CD1c-positive myeloid dendritic cell (primary cell): ENCODE data around the gene SCFD2.
"Not testable (repeated sequence)": the region's sequence is repeated elsewhere in the genome, so short reads cannot be mapped to it uniquely, and the experiment has no call there.

Experiments
- DNase-seq: peaks from one replicate; pipeline ENCODE4 v3.0.0-alpha.2; 2016; ENCODE audit errors: extremely low spot score

SCFD2 gene

DNA sequence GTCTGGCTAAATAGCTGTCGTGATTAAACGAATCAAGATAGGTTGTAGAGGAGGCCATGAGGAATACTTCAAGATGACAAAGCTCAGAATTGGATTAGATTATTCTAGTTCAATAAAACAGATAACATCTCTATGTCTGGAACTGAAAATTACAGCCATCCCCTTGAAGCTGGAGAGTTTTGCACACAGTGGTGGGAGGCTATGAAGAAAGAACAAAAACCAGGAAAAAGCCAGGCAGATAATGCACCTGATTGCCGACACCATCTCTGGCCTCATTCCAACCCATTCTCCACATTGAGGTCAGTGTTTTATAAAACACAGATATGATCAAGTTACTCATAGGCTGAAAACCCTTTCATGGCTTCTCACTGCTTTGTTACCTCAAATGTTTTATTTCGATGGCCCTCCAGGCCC lies 315.5 kb downstream of the SCFD2 start:
- DNase-seq = no peak

DNA sequence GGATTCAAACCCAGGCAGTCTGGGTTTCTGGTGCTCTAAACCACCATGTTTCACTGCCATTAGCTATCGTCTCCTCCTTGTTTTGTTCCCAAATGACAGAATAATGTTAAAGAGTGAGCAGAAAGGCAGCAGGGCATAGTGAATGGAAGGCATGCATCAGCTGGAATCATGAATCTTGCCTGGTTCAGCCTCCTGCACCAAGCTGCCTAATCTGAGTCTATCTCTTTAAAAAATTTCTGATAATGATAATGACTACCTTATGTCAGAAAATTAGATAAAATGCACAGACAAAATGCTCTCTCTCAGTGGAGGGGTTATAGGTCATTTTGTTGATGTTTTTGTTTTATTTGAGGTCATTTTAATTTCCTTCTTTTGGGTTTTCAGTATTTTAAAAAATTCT lies 316.3 kb downstream of the SCFD2 start:
- DNase-seq = no peak

DNA sequence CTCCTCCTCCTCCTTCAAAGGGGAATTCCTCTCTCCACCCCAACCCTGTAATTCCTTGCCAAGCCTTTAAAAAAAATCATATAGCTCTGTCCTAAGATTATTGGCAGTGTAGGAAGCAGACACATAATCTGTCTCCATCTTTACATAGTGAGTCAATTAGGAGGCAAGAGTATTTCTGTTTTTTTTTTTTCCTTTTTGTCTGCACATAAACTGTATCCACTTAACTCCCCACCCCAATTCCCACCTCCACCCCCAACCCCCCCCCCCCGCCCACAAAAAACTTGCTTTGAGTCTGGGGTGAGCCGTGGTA lies 321.3 kb downstream of the SCFD2 start:
- no peak for DNase-seq

DNA sequence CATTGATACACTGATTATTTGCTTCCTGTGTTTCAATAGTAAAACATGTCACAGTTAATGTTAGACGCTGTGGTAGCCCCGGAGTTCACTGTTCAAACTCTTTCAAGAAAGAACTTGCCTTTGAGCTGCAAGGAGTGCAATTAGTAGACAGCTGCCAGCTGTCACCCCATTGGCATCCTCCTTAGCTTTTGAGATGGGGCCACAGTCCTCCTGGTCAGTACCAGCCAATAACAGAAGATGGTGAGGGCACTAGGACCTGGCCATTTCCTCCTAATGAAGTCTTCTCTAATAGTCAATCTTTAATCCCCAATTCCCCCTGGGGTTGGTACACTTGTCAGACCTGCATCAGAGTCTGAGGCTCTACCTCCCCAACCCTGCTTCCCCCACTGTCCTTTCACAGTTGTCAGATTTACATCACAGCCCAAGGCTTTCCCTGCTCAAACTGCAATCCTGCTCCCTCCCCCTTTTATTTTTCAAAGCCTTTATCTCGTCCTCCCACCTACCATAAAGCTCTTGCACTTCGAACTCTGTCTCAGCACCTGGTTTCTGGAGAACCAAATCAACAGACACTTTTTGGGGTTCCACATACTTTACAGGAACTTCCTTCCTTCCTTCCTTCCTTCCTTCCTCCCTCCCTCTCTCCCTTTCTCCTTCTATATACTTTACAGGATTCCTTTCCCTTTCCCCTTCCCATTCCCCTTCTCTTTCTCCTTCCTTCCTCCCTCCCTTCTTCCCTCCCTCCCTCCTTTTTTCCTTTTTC lies 321.8 kb downstream of the SCFD2 start:
- no peak for DNase-seq

DNA sequence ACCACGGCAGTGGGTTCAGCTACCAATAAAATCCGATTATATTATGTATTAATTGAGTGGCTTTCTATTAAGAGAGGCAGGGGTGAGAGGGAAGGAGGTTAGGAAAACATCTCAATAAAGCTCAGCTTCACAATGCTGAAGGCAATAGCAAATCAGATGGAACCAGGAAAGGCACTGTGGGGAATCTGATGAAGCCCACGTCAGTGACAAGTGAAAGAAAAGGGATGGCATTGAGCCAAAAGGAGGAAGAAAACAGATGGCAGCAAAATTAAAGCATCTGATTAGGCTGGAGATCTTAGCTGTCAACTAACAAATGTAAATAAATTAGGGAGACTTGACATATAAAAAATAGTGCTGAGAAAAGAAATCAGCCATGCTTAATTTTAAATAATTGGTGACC lies 322.8 kb downstream of the SCFD2 start:
- no peak for DNase-seq

DNA sequence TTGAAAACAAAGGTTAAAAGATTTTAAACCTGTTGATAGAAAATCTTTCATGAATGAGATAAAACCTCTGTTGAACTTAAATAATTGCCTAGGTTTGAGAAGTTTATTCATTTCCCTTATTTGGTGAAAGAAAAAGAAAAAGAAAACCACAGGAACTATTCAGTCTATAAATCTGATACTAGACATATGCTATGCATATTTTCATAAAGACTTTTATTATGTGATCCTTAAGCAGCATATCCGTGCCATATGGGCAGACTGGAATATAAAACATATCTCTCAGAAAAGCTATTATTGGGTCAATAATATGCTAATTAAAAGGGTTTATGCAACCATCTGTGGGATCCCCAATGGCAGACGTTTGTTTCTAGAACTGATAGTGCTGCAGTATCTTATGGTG lies 325.0 kb downstream of the SCFD2 start:
- no peak for DNase-seq

DNA sequence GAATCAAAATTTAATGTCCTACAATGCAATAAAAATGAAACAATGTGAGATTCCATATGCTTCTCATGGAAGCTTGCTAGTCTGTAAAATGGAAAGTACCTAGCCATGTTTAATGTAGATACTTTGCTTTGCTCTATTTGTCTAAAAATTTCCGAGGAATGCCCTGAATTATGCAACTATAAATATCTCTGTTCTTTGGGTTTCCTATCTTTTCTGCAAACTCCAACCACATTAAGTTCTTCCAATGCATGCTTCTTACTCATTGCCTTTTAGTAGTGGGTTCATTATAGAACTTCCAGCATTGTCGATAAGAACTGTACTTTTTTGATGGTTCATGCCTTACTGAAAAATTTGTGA lies 325.4 kb downstream of the SCFD2 start:
- no peak for DNase-seq

DNA sequence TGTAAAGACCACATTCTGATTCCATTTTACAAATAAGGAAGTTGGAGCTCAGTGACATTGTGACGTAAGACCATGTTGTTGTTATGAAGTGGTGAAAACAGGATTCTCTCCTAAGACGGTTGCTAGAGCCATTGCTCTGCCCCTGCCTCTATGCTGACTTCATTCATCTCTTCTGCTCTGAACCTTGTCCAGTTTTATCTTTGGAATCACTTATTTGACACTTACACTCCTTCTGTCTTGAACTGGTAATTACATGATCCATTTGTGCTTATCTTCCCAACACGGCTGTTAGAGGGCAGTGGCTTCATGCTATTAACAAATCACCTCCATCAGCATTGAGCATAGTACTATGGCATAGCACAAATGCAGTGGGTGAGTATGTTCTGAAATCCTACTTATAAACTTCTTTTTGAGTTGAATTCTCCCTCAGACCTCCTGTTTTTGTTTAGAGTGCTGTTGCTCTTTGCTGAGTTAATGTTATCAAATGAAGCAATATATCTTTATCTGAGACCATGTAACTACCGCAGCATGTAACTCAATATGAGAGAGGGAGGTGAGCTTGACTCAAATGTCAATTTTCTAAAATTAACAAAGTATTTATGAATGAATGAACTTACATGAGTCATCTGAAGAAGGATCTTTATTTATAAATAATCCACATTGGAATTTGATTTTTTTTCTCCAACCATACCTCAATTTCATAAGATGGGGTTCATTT lies 326.0 kb downstream of the SCFD2 start:
- DNase-seq = peak; percentile 11

DNA sequence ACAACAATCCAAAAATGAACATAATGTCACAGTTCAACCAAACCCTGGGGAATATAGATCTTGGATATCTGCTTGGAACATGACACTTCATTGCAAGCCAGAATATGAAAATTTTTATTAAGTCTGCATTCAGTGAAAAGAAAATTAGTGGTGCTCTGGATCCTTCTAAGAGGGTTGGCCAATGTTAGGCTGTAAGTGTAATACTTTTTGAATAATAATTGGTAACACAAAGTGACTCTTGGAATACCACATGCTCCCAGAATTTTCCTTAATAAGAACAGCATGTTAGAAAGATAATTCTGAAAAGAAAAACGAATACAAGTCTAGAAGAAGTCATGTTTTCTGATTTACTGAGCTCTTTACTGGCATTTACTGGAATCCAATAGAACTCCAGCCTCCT lies 328.0 kb downstream of the SCFD2 start:
- DNase-seq = no peak

DNA sequence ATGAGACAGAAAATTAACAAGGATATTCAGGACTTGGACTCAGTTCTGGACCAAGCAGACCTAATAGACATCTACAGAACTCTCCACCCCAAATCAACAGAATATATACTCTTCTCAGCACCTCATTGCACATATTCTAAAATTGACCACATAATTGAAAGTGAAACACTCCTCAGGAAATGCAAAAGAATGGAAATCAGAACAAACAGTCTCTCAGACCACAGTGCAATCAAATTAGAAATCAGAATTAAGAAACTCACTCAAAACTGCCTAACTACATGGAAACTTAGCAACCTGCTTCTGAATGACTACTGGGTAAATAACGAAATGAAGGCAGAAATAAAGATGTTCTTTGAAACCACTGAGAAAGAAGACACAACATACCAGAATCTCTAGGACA lies 333.0 kb downstream of the SCFD2 start:
- not testable (repeated sequence) for DNase-seq

DNA sequence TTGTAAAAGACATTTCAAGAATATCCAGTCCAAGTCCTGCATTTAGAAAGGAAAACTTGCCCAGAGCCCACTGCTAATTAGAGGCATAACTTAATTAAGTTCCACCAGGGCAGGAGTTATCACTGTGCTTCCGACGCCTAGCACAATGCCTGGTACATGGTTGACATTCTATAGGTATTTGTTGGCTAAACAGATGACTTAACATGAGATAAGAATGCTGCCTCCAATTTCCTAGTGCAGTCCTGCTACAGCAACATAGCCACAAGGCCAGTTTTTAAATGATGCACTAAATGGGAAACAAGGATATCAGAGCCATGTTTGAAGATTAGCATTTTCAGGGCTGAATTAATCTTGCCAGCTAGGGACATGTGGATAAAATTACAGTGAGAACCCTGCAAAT lies 339.6 kb downstream of the SCFD2 start:
- DNase-seq = no peak

DNA sequence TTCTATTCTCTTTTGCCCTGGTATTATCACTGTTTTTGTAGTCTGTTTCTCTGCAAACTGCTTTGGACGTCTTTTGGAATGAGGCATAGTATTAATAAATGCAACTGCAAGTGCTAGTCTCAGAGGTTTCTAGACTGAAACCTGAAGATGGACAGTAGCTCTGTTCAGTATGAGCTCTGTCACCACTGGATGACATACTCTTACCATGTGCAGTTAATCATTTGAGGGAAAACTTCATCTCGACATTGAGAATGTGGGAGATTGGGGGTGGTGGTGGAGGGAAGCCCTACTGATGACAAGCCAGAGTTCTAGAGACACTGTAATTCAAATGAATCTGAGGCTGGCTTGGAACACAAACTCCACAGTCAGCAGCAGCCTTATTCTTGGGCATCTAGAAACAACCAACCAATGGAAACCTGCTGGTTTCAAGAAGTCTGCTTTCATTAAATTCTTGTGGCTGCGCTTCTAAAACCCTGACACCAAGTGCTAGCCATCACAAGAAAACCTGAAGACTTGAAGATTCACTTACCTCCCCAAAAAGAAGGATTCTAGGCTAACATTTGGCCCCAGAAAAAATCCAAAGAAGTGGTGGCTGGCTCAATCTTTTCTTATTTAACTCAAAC lies 342.1 kb downstream of the SCFD2 start:
- DNase-seq = no peak

DNA sequence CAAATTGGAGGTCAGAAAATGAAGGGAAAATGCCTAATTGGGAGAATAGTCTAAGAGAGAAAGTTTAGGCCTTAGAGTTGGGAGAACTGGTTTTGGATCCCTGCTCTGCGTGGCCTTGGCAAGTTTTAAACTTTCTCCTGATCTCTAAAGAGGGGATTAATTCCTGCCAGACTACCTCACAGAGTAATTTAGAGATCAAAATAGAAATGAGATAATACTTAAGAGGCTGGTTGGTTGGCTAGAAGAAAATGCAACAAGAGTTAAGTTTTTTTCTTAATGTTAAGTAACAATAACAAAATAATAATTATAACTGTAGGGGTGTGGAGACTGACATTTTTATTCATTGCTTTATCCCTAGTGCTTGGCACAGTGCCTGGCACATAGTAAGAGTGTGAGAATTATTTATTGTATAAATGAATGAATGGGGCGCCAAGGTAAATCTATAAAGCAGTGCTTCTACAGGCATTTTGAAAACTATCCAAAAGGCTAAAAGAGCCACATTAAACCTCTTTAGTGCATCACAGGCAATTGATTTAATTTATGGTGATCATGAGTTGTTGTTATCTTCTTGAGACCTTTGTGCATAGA lies 343.3 kb downstream of the SCFD2 start:
- DNase-seq = no peak

DNA sequence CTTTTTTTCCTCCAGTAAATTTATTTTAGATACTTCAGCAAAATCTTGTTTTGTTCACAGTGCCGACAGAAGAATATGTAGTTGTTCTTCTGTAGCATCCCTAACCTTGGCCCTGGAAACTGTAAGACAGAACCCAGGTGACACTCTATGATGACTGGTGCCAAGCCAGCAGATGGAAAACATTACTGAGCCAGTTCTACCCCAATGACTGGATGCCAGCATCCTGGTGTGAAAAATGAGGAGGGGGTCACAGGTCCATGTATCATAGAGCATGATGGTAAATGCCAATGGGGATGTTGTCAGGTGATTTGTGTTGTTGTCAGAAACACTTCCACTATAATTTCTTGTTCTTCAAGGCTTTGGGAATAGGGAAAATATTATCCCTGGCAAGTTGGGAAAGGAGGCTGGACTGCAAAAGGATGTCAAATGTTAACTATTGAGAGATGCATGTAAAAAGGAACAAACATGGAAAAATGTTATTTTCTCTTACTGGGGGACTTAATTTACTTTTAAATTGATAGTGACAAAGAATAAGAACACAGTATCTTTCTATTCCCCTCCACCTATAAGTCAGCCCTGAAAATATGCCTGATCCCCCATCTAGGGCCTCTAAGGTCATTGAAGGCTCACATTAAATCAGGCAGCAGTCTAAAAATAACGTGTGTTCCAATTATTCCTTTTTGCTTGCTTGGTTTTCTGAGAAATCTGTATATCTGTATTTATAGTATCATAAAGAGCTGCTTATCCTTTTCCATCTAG lies 343.9 kb downstream of the SCFD2 start:
- DNase-seq = no peak

DNA sequence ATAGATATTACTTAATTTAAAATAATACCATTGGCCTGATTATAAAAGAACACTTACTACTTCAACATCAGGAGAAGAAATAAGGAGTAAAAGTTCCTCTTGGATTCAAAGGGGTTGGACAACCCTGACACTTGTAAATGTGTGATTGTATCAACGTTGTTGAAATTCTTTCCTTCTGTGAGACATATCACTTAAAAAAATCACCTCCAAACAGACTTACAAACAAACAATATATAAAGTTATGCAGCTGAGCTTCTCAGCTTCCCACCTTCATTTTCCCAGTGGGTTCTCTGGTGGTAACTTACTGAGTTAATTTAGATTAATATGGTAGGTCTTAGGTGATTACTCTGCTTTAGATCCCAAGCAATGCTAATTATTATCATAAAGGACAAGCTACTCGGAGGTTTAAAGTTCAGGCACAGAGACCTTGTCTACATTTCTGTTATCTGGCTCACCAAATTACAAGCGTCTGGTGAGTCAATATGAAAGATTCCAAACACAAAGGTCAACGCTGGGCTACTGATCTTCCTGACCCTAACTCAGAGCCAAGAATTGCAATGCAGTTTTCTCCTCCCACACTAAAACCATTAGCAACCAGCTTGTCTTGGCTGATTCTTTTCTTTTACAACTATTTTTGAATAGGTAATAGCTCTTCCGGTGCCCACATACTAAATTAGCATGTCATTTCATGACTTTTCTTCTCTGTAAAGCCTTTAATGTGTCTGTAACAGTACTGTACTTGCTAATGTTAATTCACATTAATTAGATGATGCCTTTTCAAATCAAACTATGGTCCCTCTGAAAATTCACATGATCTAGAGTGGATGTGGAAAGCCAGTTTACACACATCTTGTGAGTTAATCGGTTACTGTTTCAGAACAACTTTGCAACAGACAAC lies 346.1 kb downstream of the SCFD2 start:
- no peak for DNase-seq

DNA sequence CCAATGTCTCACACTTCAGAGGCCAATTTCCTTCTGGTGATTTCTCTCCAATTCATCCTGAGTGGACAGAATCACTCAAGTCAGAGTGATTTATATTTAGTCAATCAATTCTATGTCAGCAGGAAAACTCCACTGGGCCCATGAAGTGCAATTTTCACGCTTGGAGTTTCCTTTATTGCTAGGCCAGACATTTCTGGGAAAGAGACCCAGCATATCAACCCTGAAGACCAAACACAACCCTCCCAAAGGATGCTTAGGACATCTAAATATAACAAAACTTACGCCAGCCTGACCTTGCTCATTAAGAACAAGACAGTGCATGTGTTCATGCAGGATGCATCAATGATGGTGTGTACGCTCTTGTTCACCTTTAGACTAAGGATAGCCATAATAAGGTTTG lies 347.4 kb downstream of the SCFD2 start:
- DNase-seq = no peak

DNA sequence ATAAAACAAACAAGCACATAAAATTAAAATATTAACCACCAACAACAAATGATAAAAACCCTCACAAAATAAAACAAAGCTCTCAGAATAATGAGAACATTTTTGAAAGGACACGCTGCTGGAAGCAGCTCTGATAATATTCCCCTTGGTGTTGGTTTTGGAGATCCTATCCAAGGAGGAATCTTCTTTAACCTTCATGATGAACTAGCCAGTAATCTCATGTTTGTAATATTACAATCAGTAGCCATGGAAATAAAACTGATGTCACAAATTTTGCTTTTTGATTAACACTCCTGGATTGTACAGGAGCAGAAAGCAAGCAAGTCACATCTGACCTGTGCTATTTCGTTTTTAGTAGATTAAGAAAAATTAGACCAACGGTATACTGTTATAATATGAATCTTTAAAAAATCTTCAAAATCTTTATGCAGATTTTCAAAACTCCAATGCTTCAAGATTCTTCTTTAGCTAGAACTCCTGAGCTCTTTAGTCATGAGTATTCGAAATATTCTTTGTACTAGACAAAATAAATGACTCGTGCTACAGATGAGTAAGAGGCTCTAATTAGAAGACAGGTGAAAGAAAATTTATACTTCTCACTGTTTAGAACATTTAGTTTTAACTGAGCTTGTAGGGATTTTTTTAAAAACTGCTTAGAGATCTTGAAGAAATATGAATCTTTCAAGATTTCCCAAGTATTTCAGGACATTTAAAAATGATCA lies 349.6 kb downstream of the SCFD2 start:
- DNase-seq = no peak

DNA sequence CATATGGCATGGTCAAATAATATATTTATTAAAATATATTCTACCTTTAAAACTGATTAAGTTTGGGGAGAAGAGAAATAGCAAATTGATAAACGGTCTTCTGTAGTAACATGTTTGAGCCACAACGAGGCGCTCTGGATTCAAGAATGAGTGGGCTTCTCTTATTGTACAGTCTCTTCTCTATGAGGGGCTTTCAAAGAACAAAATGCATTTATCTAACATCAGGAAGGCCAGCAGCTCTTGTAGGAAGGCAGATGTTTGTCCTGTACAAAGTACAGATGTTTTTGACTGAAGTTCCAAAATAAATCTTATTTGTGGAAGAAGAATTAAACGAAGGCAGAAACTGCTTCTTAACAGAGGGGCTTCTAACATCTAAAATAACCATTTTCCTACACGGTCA lies 350.2 kb downstream of the SCFD2 start:
- no peak for DNase-seq

DNA sequence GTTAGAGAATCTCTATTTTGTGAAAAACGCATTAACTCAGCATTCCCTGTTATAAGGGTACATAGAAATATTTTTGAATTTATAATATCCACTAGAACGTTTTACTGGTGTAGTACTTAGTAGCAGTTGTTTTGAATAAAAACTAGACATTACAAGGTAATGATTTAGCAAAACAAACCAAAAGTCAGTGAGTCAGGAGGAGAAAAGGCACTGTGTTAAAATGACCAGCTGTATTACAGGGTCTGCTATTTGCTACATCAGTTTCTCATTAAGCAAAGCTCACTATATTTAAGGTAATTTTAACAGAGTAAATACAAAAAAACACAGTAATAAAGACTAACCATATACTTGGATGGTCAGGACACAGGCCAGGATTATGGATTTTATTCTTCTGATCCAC lies 351.0 kb downstream of the SCFD2 start:
- no peak for DNase-seq
